WTC11 (cell line): ENCODE measurements around the gene IGSF6. TPM values are rescaled to one million over a fixed set of nuclear protein-coding genes. Genes with fewer than 3 reads are reported as not detected.

ENCODE experiments used
- ATAC-seq: fragments of 200-7000 bp; cut with Tn5 transposase; 2 replicates; pipeline ENCODE4 v1.10.0; 2021; ENCODE audit warnings: mild to moderate bottlenecking, moderate library complexity
- CTCF ChIA-PET: fragments of 300-600 bp; sonication (Branson Sonifier 250); formaldehyde crosslinking; loops from one replicate; lab custom pipeline; 2021; ENCODE audit warnings: antibody characterized with exemption; lab: Charles Lee
- POLR2A ChIA-PET: fragments of 350-600 bp; sonication (Branson Sonifier 250); formaldehyde crosslinking; loops from one replicate; lab custom pipeline; 2021; ENCODE audit warnings: antibody characterized with exemption; lab: Charles Lee
- DNase-seq: peaks from one replicate; pipeline ENCODE4 v3.0.0; 2021; ENCODE audit warnings: low spot score
- H3K27ac Mint-ChIP-seq: 2 replicates; pipeline ENCODE4 v1.8.0; 2021; ENCODE audit warnings: mixed read lengths
- H3K27me3 Mint-ChIP-seq: 2 replicates; pipeline ENCODE4 v1.8.0; 2021; ENCODE audit warnings: low read depth, mild to moderate bottlenecking, moderate library complexity, mixed read lengths
- H3K36me3 Mint-ChIP-seq: 2 replicates; pipeline ENCODE4 v1.8.0; 2021; ENCODE audit warnings: mixed read lengths
- H3K4me1 Mint-ChIP-seq: 2 replicates; pipeline ENCODE4 v1.8.0; 2022; ENCODE audit warnings: mixed read lengths
- H3K4me3 Mint-ChIP-seq: 2 replicates; pipeline ENCODE4 v1.8.0; 2021; ENCODE audit warnings: mild to moderate bottlenecking, moderate library complexity, mixed read lengths
- H3K9me3 Mint-ChIP-seq: 2 replicates; pipeline ENCODE4 v1.8.0; 2021; ENCODE audit warnings: mixed read lengths
- CREB1 ChIP-seq: sonication (generic); formaldehyde crosslinking; IDR thresholded peaks from 2 replicates; pipeline ENCODE4 v1.8.0; 2023; ENCODE audit warnings: mild to moderate bottlenecking, missing genetic modification reagents
- FOXJ3 ChIP-seq: sonication (generic); formaldehyde crosslinking; IDR thresholded peaks from 2 replicates; pipeline ENCODE4 v1.9.0; 2021; ENCODE audit warnings: missing genetic modification reagents, mild to moderate bottlenecking, borderline replicate concordance
- GABPB1 ChIP-seq: sonication (generic); formaldehyde crosslinking; IDR thresholded peaks from 2 replicates; pipeline ENCODE4 v1.8.1; 2023; ENCODE audit warnings: mild to moderate bottlenecking, missing genetic modification reagents
- GTF2I ChIP-seq: fragments of 250-450 bp; sonication (Bioruptor Pico); conservative IDR thresholded peaks from 2 replicates; pipeline ENCODE4 v1.4.0; 2021; ENCODE audit warnings: mild to moderate bottlenecking
- MXD4 ChIP-seq: fragments of 250-450 bp; sonication (Bioruptor Pico); IDR thresholded peaks from 2 replicates; pipeline ENCODE4 v1.8.0; 2021; ENCODE audit warnings: mild to moderate bottlenecking, moderate library complexity, borderline replicate concordance
- NR3C1 ChIP-seq: sonication (generic); formaldehyde crosslinking; conservative IDR thresholded peaks from 2 replicates; pipeline ENCODE4 v1.8.1; 2023; ENCODE audit warnings: low read depth, mild to moderate bottlenecking, missing genetic modification reagents
- PRRX2 ChIP-seq: fragments of 250-450 bp; sonication (Bioruptor Pico); IDR thresholded peaks from 2 replicates; pipeline ENCODE4 v1.8.0; 2021; ENCODE audit warnings: mild to moderate bottlenecking
- SMAD4 ChIP-seq: sonication (generic); formaldehyde crosslinking; IDR thresholded peaks from 2 replicates; pipeline ENCODE4 v1.8.0; 2022; ENCODE audit warnings: mild to moderate bottlenecking, missing genetic modification reagents
- TEAD4 ChIP-seq: sonication (generic); formaldehyde crosslinking; IDR thresholded peaks from 2 replicates; pipeline ENCODE4 v1.8.0; 2022; ENCODE audit warnings: mild to moderate bottlenecking, missing genetic modification reagents
- ZNF138 ChIP-seq: sonication (generic); formaldehyde crosslinking; conservative IDR thresholded peaks from 2 replicates; pipeline ENCODE4 v1.8.1; 2022; ENCODE audit warnings: mild to moderate bottlenecking, moderate library complexity, missing genetic modification reagents
- ZNF232 ChIP-seq: sonication (generic); formaldehyde crosslinking; IDR thresholded peaks from 2 replicates; pipeline ENCODE4 v1.8.0; 2022; ENCODE audit warnings: mild to moderate bottlenecking, missing genetic modification reagents
- ZNF416 ChIP-seq: fragments of 250-450 bp; sonication (Bioruptor Pico); IDR thresholded peaks from 2 replicates; pipeline ENCODE4 v1.9.0; 2021; ENCODE audit warnings: mild to moderate bottlenecking, inconsistent platforms
- total RNA-seq: library from RNA; stranded (reverse); gene quantifications from 3 replicates; pipeline ENCODE4 v1.2.3, GENCODE V29; 2021
- TF ChIP-seq, protein P1 (sequence below): sonication (generic); formaldehyde crosslinking; IDR thresholded peaks from 2 replicates; pipeline ENCODE4 v1.8.1; 2022; ENCODE audit warnings: mild to moderate bottlenecking, moderate library complexity, missing genetic modification reagents
- TF ChIP-seq, protein P2 (sequence below): fragments of 250-450 bp; sonication (Bioruptor Pico); IDR thresholded peaks from 2 replicates; pipeline ENCODE4 v1.9.0; 2021; ENCODE audit warnings: mild to moderate bottlenecking
- TF ChIP-seq, protein P3 (sequence below): fragments of 250-450 bp; sonication (Bioruptor Pico); IDR thresholded peaks from 2 replicates; pipeline ENCODE4 v1.9.0; 2021; ENCODE audit warnings: mild to moderate bottlenecking
- TF ChIP-seq, protein P4 (sequence below): sonication (generic); formaldehyde crosslinking; IDR thresholded peaks from 2 replicates; pipeline ENCODE4 v1.8.0; 2022; ENCODE audit warnings: mild to moderate bottlenecking, missing genetic modification reagents
- TF ChIP-seq, protein P5 (sequence below): sonication (generic); formaldehyde crosslinking; IDR thresholded peaks from 2 replicates; pipeline ENCODE4 v1.8.1; 2023; ENCODE audit warnings: mild to moderate bottlenecking, missing genetic modification reagents
- TF ChIP-seq, protein P6 (sequence below): sonication (generic); formaldehyde crosslinking; IDR thresholded peaks from 2 replicates; pipeline ENCODE4 v1.8.0; 2022; ENCODE audit warnings: mild to moderate bottlenecking, missing genetic modification reagents
- TF ChIP-seq, protein P7 (sequence below): sonication (generic); formaldehyde crosslinking; conservative IDR thresholded peaks from 2 replicates; pipeline ENCODE4 v1.8.1; 2023; ENCODE audit warnings: mild to moderate bottlenecking, low read depth, missing genetic modification reagents, moderate library complexity
- TF ChIP-seq, protein P8 (sequence below): sonication (generic); formaldehyde crosslinking; IDR thresholded peaks from 2 replicates; pipeline ENCODE4 v1.8.1; 2023; ENCODE audit warnings: mild to moderate bottlenecking, missing genetic modification reagents, moderate library complexity
- TF ChIP-seq, protein P9 (sequence below): fragments of 250-450 bp; sonication (Bioruptor Pico); IDR thresholded peaks from 2 replicates; pipeline ENCODE4 v2.1.2; 2022; ENCODE audit warnings: mild to moderate bottlenecking, moderate library complexity

IGSF6 gene
- total RNA-seq, 1 experiment from 2014 or later, result not detected

DNA sequence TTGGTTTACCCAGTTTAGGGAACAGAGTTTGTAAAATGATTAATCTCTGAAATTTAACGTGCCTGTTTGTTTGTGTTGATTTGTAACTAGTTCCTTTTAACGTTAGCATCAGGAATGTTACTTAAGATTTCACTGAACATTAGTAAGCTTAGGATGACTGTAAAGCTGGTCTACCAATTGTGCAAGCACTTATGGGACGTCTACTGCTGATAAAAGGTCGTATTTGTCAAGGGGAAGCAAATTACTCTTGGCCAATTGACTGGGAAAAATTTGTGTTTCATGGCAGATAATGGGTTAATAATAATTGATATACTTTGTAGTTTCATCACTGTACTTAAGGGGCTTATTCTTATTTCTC is 41.2 kb downstream of the IGSF6 start (continued):
- TF ChIP-seq, protein P1, sequence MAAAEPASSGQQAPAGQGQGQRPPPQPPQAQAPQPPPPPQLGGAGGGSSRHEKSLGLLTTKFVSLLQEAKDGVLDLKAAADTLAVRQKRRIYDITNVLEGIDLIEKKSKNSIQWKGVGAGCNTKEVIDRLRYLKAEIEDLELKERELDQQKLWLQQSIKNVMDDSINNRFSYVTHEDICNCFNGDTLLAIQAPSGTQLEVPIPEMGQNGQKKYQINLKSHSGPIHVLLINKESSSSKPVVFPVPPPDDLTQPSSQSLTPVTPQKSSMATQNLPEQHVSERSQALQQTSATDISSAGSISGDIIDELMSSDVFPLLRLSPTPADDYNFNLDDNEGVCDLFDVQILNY (CRISPR knock-in tag), result no peak
- TF ChIP-seq, protein P2, sequence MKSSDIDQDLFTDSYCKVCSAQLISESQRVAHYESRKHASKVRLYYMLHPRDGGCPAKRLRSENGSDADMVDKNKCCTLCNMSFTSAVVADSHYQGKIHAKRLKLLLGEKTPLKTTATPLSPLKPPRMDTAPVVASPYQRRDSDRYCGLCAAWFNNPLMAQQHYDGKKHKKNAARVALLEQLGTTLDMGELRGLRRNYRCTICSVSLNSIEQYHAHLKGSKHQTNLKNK (CRISPR knock-in tag), result no peak
- TF ChIP-seq MXD4 (CRISPR knock-in tag) (no peak), SMAD4 (CRISPR knock-in tag) (no peak), ZNF416 (CRISPR knock-in tag) (no peak), PRRX2 (CRISPR knock-in tag) (no peak), GTF2I (CRISPR knock-in tag) (no peak)
- TF ChIP-seq, protein P3, sequence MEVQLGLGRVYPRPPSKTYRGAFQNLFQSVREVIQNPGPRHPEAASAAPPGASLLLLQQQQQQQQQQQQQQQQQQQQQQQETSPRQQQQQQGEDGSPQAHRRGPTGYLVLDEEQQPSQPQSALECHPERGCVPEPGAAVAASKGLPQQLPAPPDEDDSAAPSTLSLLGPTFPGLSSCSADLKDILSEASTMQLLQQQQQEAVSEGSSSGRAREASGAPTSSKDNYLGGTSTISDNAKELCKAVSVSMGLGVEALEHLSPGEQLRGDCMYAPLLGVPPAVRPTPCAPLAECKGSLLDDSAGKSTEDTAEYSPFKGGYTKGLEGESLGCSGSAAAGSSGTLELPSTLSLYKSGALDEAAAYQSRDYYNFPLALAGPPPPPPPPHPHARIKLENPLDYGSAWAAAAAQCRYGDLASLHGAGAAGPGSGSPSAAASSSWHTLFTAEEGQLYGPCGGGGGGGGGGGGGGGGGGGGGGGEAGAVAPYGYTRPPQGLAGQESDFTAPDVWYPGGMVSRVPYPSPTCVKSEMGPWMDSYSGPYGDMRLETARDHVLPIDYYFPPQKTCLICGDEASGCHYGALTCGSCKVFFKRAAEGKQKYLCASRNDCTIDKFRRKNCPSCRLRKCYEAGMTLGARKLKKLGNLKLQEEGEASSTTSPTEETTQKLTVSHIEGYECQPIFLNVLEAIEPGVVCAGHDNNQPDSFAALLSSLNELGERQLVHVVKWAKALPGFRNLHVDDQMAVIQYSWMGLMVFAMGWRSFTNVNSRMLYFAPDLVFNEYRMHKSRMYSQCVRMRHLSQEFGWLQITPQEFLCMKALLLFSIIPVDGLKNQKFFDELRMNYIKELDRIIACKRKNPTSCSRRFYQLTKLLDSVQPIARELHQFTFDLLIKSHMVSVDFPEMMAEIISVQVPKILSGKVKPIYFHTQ (CRISPR knock-in tag), result no peak
- TF ChIP-seq, protein P4, sequence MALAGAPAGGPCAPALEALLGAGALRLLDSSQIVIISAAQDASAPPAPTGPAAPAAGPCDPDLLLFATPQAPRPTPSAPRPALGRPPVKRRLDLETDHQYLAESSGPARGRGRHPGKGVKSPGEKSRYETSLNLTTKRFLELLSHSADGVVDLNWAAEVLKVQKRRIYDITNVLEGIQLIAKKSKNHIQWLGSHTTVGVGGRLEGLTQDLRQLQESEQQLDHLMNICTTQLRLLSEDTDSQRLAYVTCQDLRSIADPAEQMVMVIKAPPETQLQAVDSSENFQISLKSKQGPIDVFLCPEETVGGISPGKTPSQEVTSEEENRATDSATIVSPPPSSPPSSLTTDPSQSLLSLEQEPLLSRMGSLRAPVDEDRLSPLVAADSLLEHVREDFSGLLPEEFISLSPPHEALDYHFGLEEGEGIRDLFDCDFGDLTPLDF, result no peak
- TF ChIP-seq, all 79 proteins: peak for 0

DNA sequence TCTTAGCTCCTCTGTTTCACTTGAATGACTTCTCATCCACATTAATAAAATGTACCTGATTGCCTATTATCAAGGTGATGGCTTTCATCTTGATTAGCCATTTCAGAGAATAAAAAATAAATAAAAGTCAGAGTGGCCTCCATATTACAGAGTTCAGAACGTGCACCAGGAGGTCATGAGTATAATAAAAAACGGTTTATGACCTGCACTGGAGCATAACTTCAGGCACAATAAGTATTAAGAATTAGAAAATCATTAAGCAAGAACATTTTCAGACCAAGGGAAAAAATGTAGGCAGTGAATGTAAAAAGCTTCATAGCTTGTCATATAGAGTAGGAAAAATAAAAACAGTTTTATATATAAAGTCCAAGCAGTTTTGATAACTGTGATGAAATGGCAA is 41.6 kb downstream of the IGSF6 start:
- H3K9me3 Mint-ChIP-seq, result no peaks in the 10 kb centered on the region
- H3K27ac Mint-ChIP-seq, result no peak overlapping the region
- ATAC-seq, result no peak
- no peaks in the 10 kb centered on the region for H3K27me3 Mint-ChIP-seq
- ChIA-PET POLR2A (no interaction called here), CTCF (interaction anchor here (0.5 to 1.1 kb wide), 2 partner anchors 19 to 544 kb away, joined by 3 read pairs; no protein-coding TSS in a partner anchor)
- H3K36me3 Mint-ChIP-seq, result peaks cover 6% of the 10 kb centered on the region
- no peak overlapping the region for H3K4me3 Mint-ChIP-seq
- no peak for DNase-seq
- peaks cover 55% of the 10 kb centered on the region for H3K4me1 Mint-ChIP-seq
- no peak for TF ChIP-seq PRRX2 (CRISPR knock-in tag)
- TF ChIP-seq TEAD4 (CRISPR knock-in tag), result no peak
- TF ChIP-seq, protein P5, sequence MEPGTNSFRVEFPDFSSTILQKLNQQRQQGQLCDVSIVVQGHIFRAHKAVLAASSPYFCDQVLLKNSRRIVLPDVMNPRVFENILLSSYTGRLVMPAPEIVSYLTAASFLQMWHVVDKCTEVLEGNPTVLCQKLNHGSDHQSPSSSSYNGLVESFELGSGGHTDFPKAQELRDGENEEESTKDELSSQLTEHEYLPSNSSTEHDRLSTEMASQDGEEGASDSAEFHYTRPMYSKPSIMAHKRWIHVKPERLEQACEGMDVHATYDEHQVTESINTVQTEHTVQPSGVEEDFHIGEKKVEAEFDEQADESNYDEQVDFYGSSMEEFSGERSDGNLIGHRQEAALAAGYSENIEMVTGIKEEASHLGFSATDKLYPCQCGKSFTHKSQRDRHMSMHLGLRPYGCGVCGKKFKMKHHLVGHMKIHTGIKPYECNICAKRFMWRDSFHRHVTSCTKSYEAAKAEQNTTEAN (CRISPR knock-in tag), result no peak
- no peak for TF ChIP-seq GABPB1 (CRISPR knock-in tag)
- TF ChIP-seq ZNF138 (CRISPR knock-in tag), result no peak
- TF ChIP-seq, protein P3 (CRISPR knock-in tag), result no peak
- TF ChIP-seq, protein P6, sequence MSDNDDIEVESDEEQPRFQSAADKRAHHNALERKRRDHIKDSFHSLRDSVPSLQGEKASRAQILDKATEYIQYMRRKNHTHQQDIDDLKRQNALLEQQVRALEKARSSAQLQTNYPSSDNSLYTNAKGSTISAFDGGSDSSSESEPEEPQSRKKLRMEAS (CRISPR knock-in tag), result no peak
- TF ChIP-seq CREB1 (CRISPR knock-in tag), result no peak
- TF ChIP-seq, protein P7, sequence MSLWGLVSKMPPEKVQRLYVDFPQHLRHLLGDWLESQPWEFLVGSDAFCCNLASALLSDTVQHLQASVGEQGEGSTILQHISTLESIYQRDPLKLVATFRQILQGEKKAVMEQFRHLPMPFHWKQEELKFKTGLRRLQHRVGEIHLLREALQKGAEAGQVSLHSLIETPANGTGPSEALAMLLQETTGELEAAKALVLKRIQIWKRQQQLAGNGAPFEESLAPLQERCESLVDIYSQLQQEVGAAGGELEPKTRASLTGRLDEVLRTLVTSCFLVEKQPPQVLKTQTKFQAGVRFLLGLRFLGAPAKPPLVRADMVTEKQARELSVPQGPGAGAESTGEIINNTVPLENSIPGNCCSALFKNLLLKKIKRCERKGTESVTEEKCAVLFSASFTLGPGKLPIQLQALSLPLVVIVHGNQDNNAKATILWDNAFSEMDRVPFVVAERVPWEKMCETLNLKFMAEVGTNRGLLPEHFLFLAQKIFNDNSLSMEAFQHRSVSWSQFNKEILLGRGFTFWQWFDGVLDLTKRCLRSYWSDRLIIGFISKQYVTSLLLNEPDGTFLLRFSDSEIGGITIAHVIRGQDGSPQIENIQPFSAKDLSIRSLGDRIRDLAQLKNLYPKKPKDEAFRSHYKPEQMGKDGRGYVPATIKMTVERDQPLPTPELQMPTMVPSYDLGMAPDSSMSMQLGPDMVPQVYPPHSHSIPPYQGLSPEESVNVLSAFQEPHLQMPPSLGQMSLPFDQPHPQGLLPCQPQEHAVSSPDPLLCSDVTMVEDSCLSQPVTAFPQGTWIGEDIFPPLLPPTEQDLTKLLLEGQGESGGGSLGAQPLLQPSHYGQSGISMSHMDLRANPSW, result no peak
- no peak for TF ChIP-seq ZNF232
- no peak for TF ChIP-seq ZNF416 (CRISPR knock-in tag)
- TF ChIP-seq, protein P2 (CRISPR knock-in tag), result no peak
- TF ChIP-seq, protein P8, sequence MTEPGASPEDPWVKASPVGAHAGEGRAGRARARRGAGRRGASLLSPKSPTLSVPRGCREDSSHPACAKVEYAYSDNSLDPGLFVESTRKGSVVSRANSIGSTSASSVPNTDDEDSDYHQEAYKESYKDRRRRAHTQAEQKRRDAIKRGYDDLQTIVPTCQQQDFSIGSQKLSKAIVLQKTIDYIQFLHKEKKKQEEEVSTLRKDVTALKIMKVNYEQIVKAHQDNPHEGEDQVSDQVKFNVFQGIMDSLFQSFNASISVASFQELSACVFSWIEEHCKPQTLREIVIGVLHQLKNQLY (CRISPR knock-in tag), result no peak
- no peak for TF ChIP-seq FOXJ3 (CRISPR knock-in tag)
- TF ChIP-seq NR3C1 (CRISPR knock-in tag), result no peak
- TF ChIP-seq, protein P9, sequence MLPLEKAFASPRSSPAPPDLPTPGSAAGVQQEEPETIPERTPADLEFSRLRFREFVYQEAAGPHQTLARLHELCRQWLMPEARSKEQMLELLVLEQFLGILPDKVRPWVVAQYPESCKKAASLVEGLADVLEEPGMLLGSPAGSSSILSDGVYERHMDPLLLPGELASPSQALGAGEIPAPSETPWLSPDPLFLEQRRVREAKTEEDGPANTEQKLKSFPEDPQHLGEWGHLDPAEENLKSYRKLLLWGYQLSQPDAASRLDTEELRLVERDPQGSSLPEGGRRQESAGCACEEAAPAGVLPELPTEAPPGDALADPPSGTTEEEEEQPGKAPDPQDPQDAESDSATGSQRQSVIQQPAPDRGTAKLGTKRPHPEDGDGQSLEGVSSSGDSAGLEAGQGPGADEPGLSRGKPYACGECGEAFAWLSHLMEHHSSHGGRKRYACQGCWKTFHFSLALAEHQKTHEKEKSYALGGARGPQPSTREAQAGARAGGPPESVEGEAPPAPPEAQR, result no peak
